Peyer's patch (tissue), 4 donors: ENCODE data around the gene PIK3R5. TPM values are rescaled to one million over a fixed set of nuclear protein-coding genes. Genes with fewer than 3 reads are reported as not detected.

Experiments
- DNase-seq, 3 donors: peaks; one replicate each; pipeline ENCODE4 v3.0.0-alpha.2; 2017 to 2019
- H3K27ac ChIP-seq, 4 donors: fragments of 200-600 bp; sonication (generic); one replicate each; pipeline ENCODE4 v1.5.1; 2016 to 2019
- H3K27me3 ChIP-seq, 2 donors: fragments of 200-600 bp; sonication (generic); one replicate each; pipeline ENCODE4 v1.5.1; 2019
- H3K36me3 ChIP-seq, 3 donors: fragments of 200-600 bp; sonication (generic); one replicate each; pipeline ENCODE4 v1.5.1; 2016 to 2019
- H3K4me1 ChIP-seq, 4 donors: fragments of 200-600 bp; sonication (generic); one replicate each; pipeline ENCODE4 v1.5.1; 2016 to 2019
- H3K4me3 ChIP-seq, 4 donors: fragments of 200-600 bp; sonication (generic); 1 replicate in 3 of 4; 2 replicates in 1 of 4; pipeline ENCODE4 v1.5.1; 2016 to 2019; ENCODE audit warnings: mild to moderate bottlenecking in 1 of 4
- H3K9me3 ChIP-seq, 4 donors: fragments of 200-600 bp; sonication (generic); one replicate each; pipeline ENCODE4 v1.5.1; 2016 to 2019; ENCODE audit warnings: mild to moderate bottlenecking in 1 of 4
- CTCF ChIP-seq, 6 experiments: fragments of 450-650 bp in 4 of 6; fragments of 200-600 bp in 2 of 6; sonication (generic) in 1 of 6; IDR thresholded peaks; one replicate each; pipeline ENCODE4 v1.5.1; 2017 to 2019; ENCODE audit warnings: antibody characterized with exemption in 6 of 6, mild to moderate bottlenecking in 3 of 6, moderate library complexity in 1 of 6
- POLR2A ChIP-seq, 2 donors: fragments of 450-650 bp; IDR thresholded peaks; one replicate each; pipeline ENCODE4 v1.5.1; 2017; ENCODE audit warnings: antibody characterized with exemption in 2 of 2, mild to moderate bottlenecking in 2 of 2, moderate library complexity in 2 of 2
- total RNA-seq, 4 donors: library from RNA; depleted of rRNA; stranded (reverse); fragments of >200 nt; gene quantifications; one replicate each; pipeline ENCODE4 v1.1.0, GENCODE V29; 2016

The PIK3R5 gene
- total RNA-seq, 4 donors from 2014 or later, result 6.3 to 74.3 (median 10.3) TPM

GRCh38 chr17:8967861-8968260 lies 2.4 kb upstream of the PIK3R5 start:
- Histone ChIP-seq H3K4me3 (no peak overlapping the region), H3K36me3 (no peaks in the 10 kb centered on the region), H3K27ac (no peak overlapping the region), H3K9me3 (no peaks in the 10 kb centered on the region), H3K27me3 (peaks cover 0 to 9% of the 10 kb centered on the region in 2 donors), H3K4me1 (peaks cover 0 to 3% (median 0%) of the 10 kb centered on the region in 4 donors)
- TF ChIP-seq CTCF (IDR thresholded peaks at IDR 0.05) (no peak), POLR2A (IDR thresholded peaks at IDR 0.05) (no peak)
- DNase-seq, result no peak

GRCh38 chr17:8966926-8967325 lies 1.4 kb upstream of the PIK3R5 start:
- peak in 1 of 3 donors; percentile 24 for DNase-seq
- TF ChIP-seq CTCF (IDR thresholded peaks at IDR 0.05) (no peak), POLR2A (IDR thresholded peaks at IDR 0.05) (no peak)
- Histone ChIP-seq H3K36me3 (no peaks in the 10 kb centered on the region), H3K4me1 (peaks cover 0 to 3% (median 0%) of the 10 kb centered on the region in 4 donors), H3K4me3 (no peak overlapping the region), H3K9me3 (no peaks in the 10 kb centered on the region), H3K27ac (peak overlapping the region in 1 of 4 donors; percentile 92), H3K27me3 (peaks cover 0 to 9% of the 10 kb centered on the region in 2 donors)

- peak overlapping the region; percentile 69 to 92 (median 80) for H3K27ac ChIP-seq
- H3K4me1 ChIP-seq, result peaks cover 0 to 7% (median 1%) of the 10 kb centered on the region in 4 donors
- no peaks in the 10 kb centered on the region for H3K9me3 ChIP-seq
- DNase-seq, result peak in 2 of 3 donors; percentile 61 to 75
- H3K4me3 ChIP-seq, result peak overlapping the region; percentile 50 to 87 (median 64)
- no peaks in the 10 kb centered on the region for H3K36me3 ChIP-seq
- H3K27me3 ChIP-seq, result peaks cover 0 to 9% of the 10 kb centered on the region in 2 donors
- TF ChIP-seq CTCF (IDR thresholded peaks at IDR 0.05) (no peak), POLR2A (IDR thresholded peaks at IDR 0.05) (no peak)
These were observed 610 bp downstream of the PIK3R5 start for GRCh38 chr17:8964801-8965393.

GRCh38 chr17:8963647-8964258 lies 1.8 kb downstream of the PIK3R5 start:
- no peaks in the 10 kb centered on the region for H3K36me3 ChIP-seq
- peaks cover 0 to 7% (median 1%) of the 10 kb centered on the region in 4 donors for H3K4me1 ChIP-seq
- no peaks in the 10 kb centered on the region for H3K9me3 ChIP-seq
- TF ChIP-seq CTCF (IDR thresholded peaks at IDR 0.05) (no peak), POLR2A (IDR thresholded peaks at IDR 0.05) (no peak)
- DNase-seq, result no peak
- peak overlapping the region in 2 of 4 donors; percentile 5 to 32 for H3K27ac ChIP-seq
- peaks cover 0 to 9% of the 10 kb centered on the region in 2 donors for H3K27me3 ChIP-seq
- H3K4me3 ChIP-seq, result peak overlapping the region in 3 of 4 donors; percentile 59 to 87 (median 70)

GRCh38 chr17:8963014-8963413 lies 2.5 kb downstream of the PIK3R5 start:
- H3K27me3 ChIP-seq, result peaks cover 0 to 9% of the 10 kb centered on the region in 2 donors
- H3K4me3 ChIP-seq, result no peak overlapping the region
- H3K36me3 ChIP-seq, result no peaks in the 10 kb centered on the region
- no peak for TF ChIP-seq CTCF (IDR thresholded peaks at IDR 0.05)
- TF ChIP-seq POLR2A (IDR thresholded peaks at IDR 0.05), result no peak
- H3K9me3 ChIP-seq, result no peaks in the 10 kb centered on the region
- no peak for DNase-seq
- H3K27ac ChIP-seq, result peak overlapping the region in 1 of 4 donors; percentile 32
- H3K4me1 ChIP-seq, result peaks cover 0 to 7% (median 1%) of the 10 kb centered on the region in 4 donors
